ENCODE data around the gene FGF8.

GRCh38 chr10:101768791-101769170 is 7.1 kb downstream of the FGF8 start:
- no peak for TF ChIP-seq POLR2A (IDR thresholded peaks at IDR 0.05)
- TF ChIP-seq CTCF (IDR thresholded peaks at IDR 0.05) = no peak
- TF ChIP-seq POLR2AphosphoS5 (IDR thresholded peaks at IDR 0.05) = no peak

Measured in breast epithelium (tissue), 3 donors.